Measurements from ENCODE around the gene ARL3. TPM values are rescaled to one million over a fixed set of nuclear protein-coding genes. Genes with fewer than 3 reads are reported as not detected.
A peak's percentile ranks its signal among the peaks of the same experiment; 100 is the strongest.

Gene ARL3
- total and polyA plus RNA-seq, 12 donors: 5.0 to 17.8 (median 13.6) TPM

DNA sequence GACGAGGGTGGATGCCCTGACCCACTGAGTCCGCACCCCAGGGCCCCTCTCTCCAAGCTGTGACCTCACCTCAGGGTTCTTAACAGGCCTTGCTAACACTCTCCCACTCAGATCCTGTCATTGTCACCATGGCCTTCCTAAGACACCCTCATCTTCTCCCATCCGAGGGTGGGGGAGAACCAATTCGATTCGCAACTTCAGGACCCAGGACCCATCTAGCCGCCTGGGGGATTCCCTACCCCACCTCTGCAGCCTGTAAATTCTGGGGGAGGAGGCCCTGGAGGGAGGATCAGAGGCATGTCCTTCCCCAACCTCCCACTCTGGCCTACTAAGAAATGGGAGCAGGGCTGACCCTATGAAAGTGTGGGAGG is 52.6 kb downstream of the ARL3 start:
- H3K4me3 ChIP-seq: peak overlapping the region in 2 of 10 donors; percentile 8 to 22

DNA sequence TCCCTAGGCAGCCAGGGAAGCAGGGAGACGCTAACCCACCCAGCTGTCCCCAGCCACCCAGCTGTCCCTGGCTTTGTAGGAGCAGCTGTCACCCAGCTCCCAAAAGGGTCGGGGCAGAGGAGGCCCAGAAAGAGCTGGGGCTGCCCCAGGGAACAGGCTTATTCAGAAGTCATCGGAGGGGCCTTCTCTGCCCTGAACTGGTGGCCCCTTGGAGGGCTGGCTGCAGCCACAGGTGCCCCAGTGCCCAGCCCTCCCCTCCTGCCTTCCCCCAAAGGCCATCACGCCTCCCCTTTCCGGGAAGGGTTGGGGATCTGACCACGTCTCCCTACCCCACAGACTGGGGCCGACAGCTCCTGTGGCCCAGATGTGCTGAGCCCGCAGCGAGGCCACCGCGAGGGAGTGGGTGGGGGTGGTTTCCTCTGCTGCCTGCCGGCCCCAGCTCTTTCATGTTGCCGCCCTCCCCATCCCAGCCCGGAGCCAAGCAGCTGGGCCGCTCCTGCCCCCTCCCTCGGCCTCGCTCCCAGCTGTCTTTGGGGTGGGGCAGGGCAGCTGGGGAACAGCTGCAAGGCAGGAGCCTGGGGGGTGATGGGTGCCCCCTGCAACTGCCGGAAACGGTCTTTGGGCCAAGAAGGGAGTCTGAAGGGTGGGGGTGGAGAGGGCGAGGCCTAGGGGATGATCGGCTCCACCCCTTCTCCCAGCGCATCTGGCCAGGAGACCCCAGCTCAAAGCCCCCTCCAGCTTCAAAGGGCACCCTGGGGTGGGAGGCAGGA is 53.1 kb downstream of the ARL3 start:
- intact Hi-C loops (cut with DNase I): no loop called here
- peak overlapping the region in 8 of 10 donors; percentile 31 to 77 (median 53) for H3K27ac ChIP-seq
- peak overlapping the region in 4 of 10 donors; percentile 8 to 22 (median 10) for H3K4me3 ChIP-seq
- DNase-seq: peak; percentile 67 to 78
- H3K4me1 ChIP-seq: peaks cover 16 to 53% (median 37%) of the 10 kb centered on the region in 9 donors
- ATAC-seq: peak; percentile 63 to 83 (median 76)
- no peaks in the 10 kb centered on the region for H3K27me3 ChIP-seq
- TF ChIP-seq, protein P1, sequence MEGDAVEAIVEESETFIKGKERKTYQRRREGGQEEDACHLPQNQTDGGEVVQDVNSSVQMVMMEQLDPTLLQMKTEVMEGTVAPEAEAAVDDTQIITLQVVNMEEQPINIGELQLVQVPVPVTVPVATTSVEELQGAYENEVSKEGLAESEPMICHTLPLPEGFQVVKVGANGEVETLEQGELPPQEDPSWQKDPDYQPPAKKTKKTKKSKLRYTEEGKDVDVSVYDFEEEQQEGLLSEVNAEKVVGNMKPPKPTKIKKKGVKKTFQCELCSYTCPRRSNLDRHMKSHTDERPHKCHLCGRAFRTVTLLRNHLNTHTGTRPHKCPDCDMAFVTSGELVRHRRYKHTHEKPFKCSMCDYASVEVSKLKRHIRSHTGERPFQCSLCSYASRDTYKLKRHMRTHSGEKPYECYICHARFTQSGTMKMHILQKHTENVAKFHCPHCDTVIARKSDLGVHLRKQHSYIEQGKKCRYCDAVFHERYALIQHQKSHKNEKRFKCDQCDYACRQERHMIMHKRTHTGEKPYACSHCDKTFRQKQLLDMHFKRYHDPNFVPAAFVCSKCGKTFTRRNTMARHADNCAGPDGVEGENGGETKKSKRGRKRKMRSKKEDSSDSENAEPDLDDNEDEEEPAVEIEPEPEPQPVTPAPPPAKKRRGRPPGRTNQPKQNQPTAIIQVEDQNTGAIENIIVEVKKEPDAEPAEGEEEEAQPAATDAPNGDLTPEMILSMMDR (IDR thresholded peaks at IDR 0.05): no peak
- H3K36me3 ChIP-seq: peaks cover 0 to 34% (median 25%) of the 10 kb centered on the region in 9 donors
- no peaks in the 10 kb centered on the region for H3K9me3 ChIP-seq
- 16 to 18% methylated on average over 21 to 22 of the region's 22 CpGs for WGBS, 2 donors

More for the DNA sequence above, 52.6 kb downstream of the ARL3 start:
- peaks cover 16 to 47% (median 37%) of the 10 kb centered on the region in 9 donors for H3K4me1 ChIP-seq
- 48 to 71% methylated on average over 6 of the region's 6 CpGs for WGBS, 2 donors
- H3K36me3 ChIP-seq: peaks cover 0 to 28% (median 20%) of the 10 kb centered on the region in 9 donors
- TF ChIP-seq, protein P1 (IDR thresholded peaks at IDR 0.05): no peak
- H3K27me3 ChIP-seq: no peaks in the 10 kb centered on the region
- no peaks in the 10 kb centered on the region for H3K9me3 ChIP-seq
- DNase-seq: no peak
- peak overlapping the region in 8 of 10 donors; percentile 8 to 77 (median 50) for H3K27ac ChIP-seq
- intact Hi-C loops (cut with DNase I): no loop called here
- ATAC-seq: peak in 7 of 8 donors; percentile 2 to 33 (median 25)

DNA sequence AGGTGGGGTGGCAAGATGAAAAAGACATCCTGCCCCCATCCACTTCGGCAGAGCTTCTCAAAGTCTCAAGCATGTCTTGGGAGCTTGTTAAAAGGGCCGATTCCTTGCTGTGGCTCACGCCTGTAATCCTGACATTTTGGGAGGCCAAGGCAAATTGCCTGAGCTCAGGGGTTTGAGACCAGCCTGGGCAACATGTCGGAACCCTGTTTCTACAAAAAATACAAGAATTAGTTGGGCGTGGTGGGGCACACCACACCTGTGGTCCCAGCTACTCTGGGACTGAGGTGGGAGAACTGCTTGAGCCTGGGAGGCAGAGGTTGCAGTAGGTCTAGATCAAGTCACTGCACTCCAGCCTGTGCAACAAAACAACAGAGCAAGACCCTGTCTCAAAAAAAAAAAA is 55.4 kb downstream of the ARL3 start:
- no peaks in the 10 kb centered on the region for H3K27me3 ChIP-seq
- no peak overlapping the region for H3K4me3 ChIP-seq
- H3K36me3 ChIP-seq: peaks cover 0 to 57% (median 40%) of the 10 kb centered on the region in 9 donors
- no peak for ATAC-seq
- intact Hi-C loops (cut with DNase I): no loop called here
- 84 to 88% methylated on average over 5 of the region's 5 CpGs for WGBS, 2 donors
- TF ChIP-seq, protein P1 (IDR thresholded peaks at IDR 0.05): no peak
- H3K9me3 ChIP-seq: no peaks in the 10 kb centered on the region
- DNase-seq: no peak
- peak overlapping the region in 8 of 10 donors; percentile 35 to 77 (median 71) for H3K27ac ChIP-seq
- H3K4me1 ChIP-seq: peaks cover 16 to 57% (median 42%) of the 10 kb centered on the region in 9 donors

DNA sequence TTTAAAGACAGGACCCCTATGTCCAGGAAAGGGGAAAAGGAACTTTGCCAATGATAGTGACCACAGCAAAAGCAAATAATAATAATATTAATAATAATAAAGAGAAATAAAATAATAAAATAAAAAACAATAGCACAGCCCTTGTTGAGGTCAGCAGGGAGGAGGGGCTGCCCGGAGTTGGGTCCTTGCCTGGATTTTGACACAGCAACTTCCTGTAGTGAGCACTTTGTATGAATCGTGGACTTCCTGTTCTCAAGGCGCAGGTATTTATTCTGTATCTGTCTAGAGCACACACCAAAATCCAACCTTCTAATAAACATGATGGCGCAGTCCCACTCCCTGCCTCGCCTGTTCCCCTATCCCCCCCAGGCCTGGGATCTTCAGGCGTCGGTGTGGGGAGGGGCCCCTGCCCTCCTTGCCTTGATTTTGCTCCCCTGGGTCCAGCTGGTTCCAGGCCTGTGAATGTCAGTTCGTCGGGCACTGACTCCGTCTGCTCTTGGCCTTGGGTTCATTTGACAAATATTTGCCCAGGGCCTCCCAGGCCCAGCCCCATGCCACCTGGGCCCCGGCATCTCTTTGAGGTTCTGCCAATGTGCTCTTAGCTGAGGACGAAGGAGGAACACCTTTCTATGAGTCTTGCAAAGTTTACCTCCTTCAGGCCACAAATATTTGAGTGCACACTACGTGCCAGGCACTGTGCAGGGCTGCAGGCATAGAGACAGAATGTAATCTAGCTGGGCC is 56.0 kb downstream of the ARL3 start:
- ATAC-seq (peak in 5 of 8 donors; percentile 9 to 61 (median 41)), DNase-seq (peak; percentile 26 to 70)
- TF ChIP-seq, protein P1 (IDR thresholded peaks at IDR 0.05): no peak
- intact Hi-C loops (cut with DNase I): no loop called here
- Histone ChIP-seq H3K9me3 (no peaks in the 10 kb centered on the region), H3K36me3 (peaks cover 0 to 63% (median 43%) of the 10 kb centered on the region in 9 donors), H3K4me1 (peaks cover 21 to 64% (median 46%) of the 10 kb centered on the region in 9 donors), H3K27ac (peak overlapping the region; percentile 21 to 77 (median 71)), H3K4me3 (no peak overlapping the region), H3K27me3 (no peaks in the 10 kb centered on the region)
- 58 to 62% methylated on average over 13 of the region's 13 CpGs for WGBS, 2 donors

All from heart right ventricle (tissue), 16 donors.